Prostate gland (tissue), 2 donors: ENCODE measurements around the gene ZP1. TPM values are rescaled to one million over a fixed set of nuclear protein-coding genes. Genes with fewer than 3 reads are reported as not detected.
A peak's percentile ranks its signal among the peaks of the same experiment; 100 is the strongest.

Experiments used
- DNase-seq: peaks from one replicate; pipeline ENCODE4 v3.0.0-alpha.2; 2019; ENCODE audit warnings: low spot score
- H3K27ac ChIP-seq, 2 donors: fragments of 200-600 bp; sonication (generic); 2 replicates each; pipeline ENCODE4 v1.5.1; 2017 to 2019
- H3K27me3 ChIP-seq: fragments of 200-600 bp; sonication (generic); replicated peaks from 2 replicates; pipeline ENCODE4 v1.5.1; 2019; ENCODE audit not compliant: insufficient read depth
- H3K36me3 ChIP-seq, 2 donors: fragments of 200-600 bp; sonication (generic); 1 replicate in 1 of 2; 2 replicates in 1 of 2; pipeline versions ENCODE4 v1.5.1 to v1.8.1; 2017 to 2019
- H3K4me1 ChIP-seq: fragments of 200-600 bp; sonication (generic); replicated peaks from 2 replicates; pipeline ENCODE4 v1.5.1; 2019
- H3K4me3 ChIP-seq, 2 donors: fragments of 200-600 bp; sonication (generic); 2 replicates each; pipeline ENCODE4 v1.5.1; 2017 to 2019
- H3K9me3 ChIP-seq: fragments of 200-600 bp; sonication (generic); 2 replicates; pipeline ENCODE4 v1.5.1; 2017
- CTCF ChIP-seq, 4 experiments: fragments of 200-600 bp in 2 of 4; fragments of 450-650 bp in 2 of 4; sonication (generic) in 2 of 4; IDR thresholded peaks; 1 replicate in 3 of 4; 2 replicates in 1 of 4; pipeline ENCODE4 v1.5.1; 2016 to 2019; ENCODE audit warnings: antibody characterized with exemption in 4 of 4, mild to moderate bottlenecking in 2 of 4, moderate library complexity in 2 of 4
- POLR2A ChIP-seq: fragments of 450-650 bp; IDR thresholded peaks from one replicate; pipeline ENCODE4 v1.6.1; 2016; ENCODE audit warnings: antibody characterized with exemption, mild to moderate bottlenecking
- POLR2AphosphoS5 ChIP-seq: sonication (generic); formaldehyde crosslinking; IDR thresholded peaks from one replicate; pipeline ENCODE4 v1.6.1; 2017; ENCODE audit warnings: antibody characterized with exemption
- WGBS: methylation state at CpG from one replicate; pipeline ENCODE4 v1.1.5; 2018; 5-methylcytosine and 5-hydroxymethylcytosine counted together
- intact Hi-C: fragments of 100-400 bp; cut with DNase I; formaldehyde crosslinking; loops from one replicate; pipeline ENCODE4 v1.14.2; 2022
- total RNA-seq, 2 donors: library from RNA; depleted of rRNA; stranded (reverse); fragments of >200 nt; gene quantifications; one replicate each; pipeline ENCODE4 v1.1.0, GENCODE V29; 2016

The ZP1 gene
- total RNA-seq, 2 donors from 2014 or later, result 0.68 to 0.80 TPM

- Histone ChIP-seq H3K27me3 (no peaks in the 10 kb centered on the region), H3K4me1 (peaks cover 3% of the 10 kb centered on the region), H3K4me3 (no peak overlapping the region), H3K9me3 (no peaks in the 10 kb centered on the region), H3K36me3 (no peaks in the 10 kb centered on the region), H3K27ac (peak overlapping the region in 1 of 2 donors; percentile 32)
- no peak for DNase-seq
- intact Hi-C loops, result no loop called here
- whole genome bisulfite sequencing, result 65% methylated on average over 5 of the region's 5 CpGs
- no peak for TF ChIP-seq POLR2AphosphoS5
- TF ChIP-seq POLR2A, result no peak
- TF ChIP-seq CTCF (IDR thresholded peaks at IDR 0.05), result no peak
These were observed 23.4 kb downstream of the ZP1 start for GRCh38 chr11:60890696-60891095.

GRCh38 chr11:60891103-60891741 lies 23.9 kb downstream of the ZP1 start:
- 85% methylated on average over 7 of the region's 7 CpGs for WGBS
- intact Hi-C loops, result no loop called here
- H3K4me3 ChIP-seq, result no peak overlapping the region
- peak overlapping the region in 1 of 2 donors; percentile 32 for H3K27ac ChIP-seq
- TF ChIP-seq POLR2A, result no peak
- TF ChIP-seq POLR2AphosphoS5, result no peak
- TF ChIP-seq CTCF (IDR thresholded peaks at IDR 0.05), result no peak
- peaks cover 3% of the 10 kb centered on the region for H3K4me1 ChIP-seq
- no peaks in the 10 kb centered on the region for H3K27me3 ChIP-seq
- no peak for DNase-seq
- peaks cover 0 to 3% of the 10 kb centered on the region in 2 donors for H3K36me3 ChIP-seq
- H3K9me3 ChIP-seq, result no peaks in the 10 kb centered on the region

GRCh38 chr11:60895687-60896086 lies 28.3 kb downstream of the ZP1 start:
- no peak overlapping the region for H3K27ac ChIP-seq
- H3K4me3 ChIP-seq, result no peak overlapping the region
- WGBS, result 79% methylated on average over 5 of the region's 5 CpGs
- H3K27me3 ChIP-seq, result no peaks in the 10 kb centered on the region
- TF ChIP-seq POLR2AphosphoS5, result no peak
- no peak for TF ChIP-seq CTCF (IDR thresholded peaks at IDR 0.05)
- TF ChIP-seq POLR2A, result no peak
- H3K9me3 ChIP-seq, result no peaks in the 10 kb centered on the region
- H3K4me1 ChIP-seq, result peaks cover 3% of the 10 kb centered on the region
- intact Hi-C loops, result loop anchor here (5.0 kb wide), 1 partner anchor 118 kb away; no protein-coding TSS in a partner anchor
- peaks cover 21 to 23% of the 10 kb centered on the region in 2 donors for H3K36me3 ChIP-seq
- no peak for DNase-seq

- intact Hi-C loops, result loop anchor here (5.0 kb wide), 1 partner anchor 120 kb away; no protein-coding TSS in a partner anchor
- H3K9me3 ChIP-seq, result no peaks in the 10 kb centered on the region
- peaks cover 21 to 34% of the 10 kb centered on the region in 2 donors for H3K36me3 ChIP-seq
- H3K27ac ChIP-seq, result no peak overlapping the region
- H3K4me1 ChIP-seq, result peaks cover 3% of the 10 kb centered on the region
- H3K4me3 ChIP-seq, result no peak overlapping the region
- H3K27me3 ChIP-seq, result no peaks in the 10 kb centered on the region
- WGBS, result 97% methylated on average over 4 of the region's 4 CpGs
- no peak for DNase-seq
- TF ChIP-seq POLR2A (no peak), CTCF (IDR thresholded peaks at IDR 0.05) (no peak), POLR2AphosphoS5 (no peak)
These were observed 30.2 kb downstream of the ZP1 start for GRCh38 chr11:60897496-60897895.
